ENCODE data around the gene CNOT3.
A peak's percentile ranks its signal among the peaks of the same experiment; 100 is the strongest.
"Not testable (repeated sequence)": the region's sequence is repeated elsewhere in the genome, so short reads cannot be mapped to it uniquely, and the experiment has no call there.

The CNOT3 gene

GRCh38 chr19:54189735-54190502 lies 52.4 kb downstream of the CNOT3 start:
- DNase-seq = peak; percentile 100
- TF ChIP-seq CTCF (IDR thresholded peaks at IDR 0.05; ENCODE audit: low read depth, low read length) = no peak
- Histone ChIP-seq H3K4me3 (ENCODE audit: low read depth, low read length) (peak overlapping the region; percentile 78), H3K36me3 (no peaks in the 10 kb centered on the region), H3K27me3 (no peaks in the 10 kb centered on the region), H3K4me1 (no peaks in the 10 kb centered on the region), H3K9me3 (no peaks in the 10 kb centered on the region)

GRCh38 chr19:54190503-54191010 lies 53.0 kb downstream of the CNOT3 start:
- peak; percentile 99 for DNase-seq

GRCh38 chr19:54191011-54191810 lies 53.6 kb downstream of the CNOT3 start, which contains the start of gene TSEN34:
TSEN34 (plus strand) TSS chr19:54191308; CDS start chr19:54191365, 57 bp downstream.
- Histone ChIP-seq H3K27me3 (no peaks in the 10 kb centered on the region), H3K9me3 (no peaks in the 10 kb centered on the region), H3K4me3 (ENCODE audit: low read depth, low read length) (peak within 1 kb of the TSS; percentile 78), H3K4me1 (no peaks in the 10 kb centered on the region), H3K36me3 (no peaks in the 10 kb centered on the region)
- DNase-seq = peak; percentile 93
- TF ChIP-seq CTCF (IDR thresholded peaks at IDR 0.05; ENCODE audit: low read depth, low read length) = no peak

More at GRCh38 chr19:54190503-54191010, 53.0 kb downstream of the CNOT3 start:
- H3K36me3 ChIP-seq = no peaks in the 10 kb centered on the region
- no peaks in the 10 kb centered on the region for H3K4me1 ChIP-seq
- no peak for TF ChIP-seq CTCF (IDR thresholded peaks at IDR 0.05; ENCODE audit: low read depth, low read length)
- no peaks in the 10 kb centered on the region for H3K27me3 ChIP-seq
- peak overlapping the region; percentile 78 for H3K4me3 ChIP-seq (ENCODE audit: low read depth, low read length)
- H3K9me3 ChIP-seq = no peaks in the 10 kb centered on the region

GRCh38 chr19:54191811-54192453 lies 54.4 kb downstream of the CNOT3 start:
- no peaks in the 10 kb centered on the region for H3K9me3 ChIP-seq
- peak overlapping the region; percentile 78 for H3K4me3 ChIP-seq (ENCODE audit: low read depth, low read length)
- no peaks in the 10 kb centered on the region for H3K27me3 ChIP-seq
- DNase-seq = no peak
- H3K4me1 ChIP-seq = no peaks in the 10 kb centered on the region
- H3K36me3 ChIP-seq = no peaks in the 10 kb centered on the region
- no peak for TF ChIP-seq CTCF (IDR thresholded peaks at IDR 0.05; ENCODE audit: low read depth, low read length)

- DNase-seq = no peak
- no peak for TF ChIP-seq CTCF (IDR thresholded peaks at IDR 0.05; ENCODE audit: low read depth, low read length)
- Histone ChIP-seq H3K9me3 (no peaks in the 10 kb centered on the region), H3K36me3 (no peaks in the 10 kb centered on the region), H3K27me3 (no peaks in the 10 kb centered on the region), H3K4me3 (ENCODE audit: low read depth, low read length) (no peak overlapping the region), H3K4me1 (no peaks in the 10 kb centered on the region)
Measured at GRCh38 chr19:54193011-54193410, 55.4 kb downstream of the CNOT3 start.

GRCh38 chr19:54194463-54194862 lies 56.9 kb downstream of the CNOT3 start:
- H3K4me1 ChIP-seq; H3K27me3 ChIP-seq; H3K36me3 ChIP-seq; H3K9me3 ChIP-seq; H3K4me3 ChIP-seq (ENCODE audit: low read depth, low read length); DNase-seq: not testable (repeated sequence)
